Measurements from ENCODE around the gene MT1E.

DNA sequence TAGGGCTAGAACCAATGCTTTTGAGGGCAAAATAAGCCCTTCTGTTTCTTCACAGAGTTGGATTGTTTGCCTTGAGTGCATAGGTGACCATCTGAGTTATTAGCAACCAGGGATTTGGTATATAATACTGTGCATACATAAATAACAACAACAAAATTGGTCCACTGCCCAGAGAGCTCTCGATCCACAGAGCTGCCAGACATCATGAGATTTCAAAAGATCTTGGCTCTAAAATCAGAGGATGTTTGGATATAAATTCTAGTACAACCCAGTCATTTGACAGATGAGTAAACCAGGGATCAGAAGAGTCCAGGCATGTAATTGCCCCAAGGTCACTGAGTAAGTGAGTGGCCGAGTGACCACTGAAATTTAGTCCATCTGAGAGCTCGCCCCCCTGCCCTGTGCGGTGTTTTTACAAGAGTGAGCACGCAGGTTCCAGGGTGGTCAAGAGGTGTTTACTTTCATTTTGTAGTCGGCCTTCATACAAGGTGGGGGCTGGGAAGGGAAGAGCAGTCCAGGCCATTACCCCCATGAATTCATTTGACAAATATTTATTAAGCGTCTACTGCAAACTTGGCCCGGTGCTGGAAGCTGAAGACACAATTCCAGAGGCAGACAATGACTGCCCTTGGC, 19.0 kb upstream of the MT1E start:
- peak in 1 of 2 donors; percentile 50 for TF ChIP-seq POLR2A (IDR thresholded peaks at IDR 0.05)
- TF ChIP-seq, protein P1, sequence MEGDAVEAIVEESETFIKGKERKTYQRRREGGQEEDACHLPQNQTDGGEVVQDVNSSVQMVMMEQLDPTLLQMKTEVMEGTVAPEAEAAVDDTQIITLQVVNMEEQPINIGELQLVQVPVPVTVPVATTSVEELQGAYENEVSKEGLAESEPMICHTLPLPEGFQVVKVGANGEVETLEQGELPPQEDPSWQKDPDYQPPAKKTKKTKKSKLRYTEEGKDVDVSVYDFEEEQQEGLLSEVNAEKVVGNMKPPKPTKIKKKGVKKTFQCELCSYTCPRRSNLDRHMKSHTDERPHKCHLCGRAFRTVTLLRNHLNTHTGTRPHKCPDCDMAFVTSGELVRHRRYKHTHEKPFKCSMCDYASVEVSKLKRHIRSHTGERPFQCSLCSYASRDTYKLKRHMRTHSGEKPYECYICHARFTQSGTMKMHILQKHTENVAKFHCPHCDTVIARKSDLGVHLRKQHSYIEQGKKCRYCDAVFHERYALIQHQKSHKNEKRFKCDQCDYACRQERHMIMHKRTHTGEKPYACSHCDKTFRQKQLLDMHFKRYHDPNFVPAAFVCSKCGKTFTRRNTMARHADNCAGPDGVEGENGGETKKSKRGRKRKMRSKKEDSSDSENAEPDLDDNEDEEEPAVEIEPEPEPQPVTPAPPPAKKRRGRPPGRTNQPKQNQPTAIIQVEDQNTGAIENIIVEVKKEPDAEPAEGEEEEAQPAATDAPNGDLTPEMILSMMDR (IDR thresholded peaks at IDR 0.05): no peak

Data from adrenal gland (tissue), 5 donors.